GM18502 (cell line): ENCODE data around the gene GAB1.

Source experiments
- ATAC-seq: cut with Tn5 transposase; IDR thresholded peaks from one replicate; pipeline ENCODE4 v1.9.1; 2021; ENCODE audit warnings: mild to moderate bottlenecking; ENCODE audit not compliant: unreplicated experiment, poor library complexity

Gene GAB1

GRCh38 chr4:143357161-143357845, 20.6 kb downstream of the GAB1 start:
- no peak for ATAC-seq

DNA sequence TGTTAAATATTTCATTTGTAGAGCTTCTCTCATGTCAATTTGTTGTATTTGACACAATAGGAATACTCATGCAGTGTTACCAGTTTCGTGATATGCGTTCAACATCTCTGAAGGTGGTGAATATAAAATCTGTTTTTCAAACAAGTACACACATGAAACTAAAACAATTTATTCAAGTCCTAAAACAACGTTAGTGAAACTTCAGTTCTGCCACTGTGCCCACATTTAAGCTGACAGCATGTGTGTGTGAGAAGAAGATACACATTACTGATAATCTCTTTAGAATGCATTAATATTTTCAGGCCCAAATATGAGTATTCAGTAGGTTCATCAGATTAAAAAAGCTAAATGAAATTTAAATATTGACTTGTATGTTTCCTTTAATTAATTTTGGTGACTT, 21.7 kb downstream of the GAB1 start:
- no peak for ATAC-seq

- peak; percentile 89 for ATAC-seq
Measured at GRCh38 chr4:143358923-143359643, 22.4 kb downstream of the GAB1 start.

- ATAC-seq, result no peak
Measured at GRCh38 chr4:143359644-143360193, 23.0 kb downstream of the GAB1 start.

GRCh38 chr4:143360838-143361625, 24.4 kb downstream of the GAB1 start:
- no peak for ATAC-seq

- ATAC-seq, result no peak
Measured at GRCh38 chr4:143362349-143363046, 25.8 kb downstream of the GAB1 start.

- ATAC-seq, result no peak
Measured at GRCh38 chr4:143363332-143363731, 26.7 kb downstream of the GAB1 start.

DNA sequence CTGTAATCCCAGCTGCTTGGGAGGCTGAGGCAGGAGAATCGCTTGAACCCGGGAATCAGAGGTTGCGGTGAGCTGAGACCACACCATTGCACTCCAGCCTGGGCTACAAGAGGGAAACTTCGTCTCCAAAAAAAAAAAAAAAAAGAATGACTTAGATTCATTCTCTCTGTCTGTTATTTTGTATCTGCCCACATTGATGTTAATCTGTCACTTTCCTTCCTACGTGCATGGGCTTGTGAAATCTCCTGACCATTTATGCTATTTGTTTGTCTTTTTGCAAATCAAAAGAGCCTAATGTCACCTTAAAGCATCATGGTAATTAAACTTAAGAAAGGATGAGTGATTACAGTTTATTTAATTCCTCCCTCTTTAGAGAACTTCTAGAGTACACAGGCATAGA, 27.4 kb downstream of the GAB1 start:
- ATAC-seq, result no peak

DNA sequence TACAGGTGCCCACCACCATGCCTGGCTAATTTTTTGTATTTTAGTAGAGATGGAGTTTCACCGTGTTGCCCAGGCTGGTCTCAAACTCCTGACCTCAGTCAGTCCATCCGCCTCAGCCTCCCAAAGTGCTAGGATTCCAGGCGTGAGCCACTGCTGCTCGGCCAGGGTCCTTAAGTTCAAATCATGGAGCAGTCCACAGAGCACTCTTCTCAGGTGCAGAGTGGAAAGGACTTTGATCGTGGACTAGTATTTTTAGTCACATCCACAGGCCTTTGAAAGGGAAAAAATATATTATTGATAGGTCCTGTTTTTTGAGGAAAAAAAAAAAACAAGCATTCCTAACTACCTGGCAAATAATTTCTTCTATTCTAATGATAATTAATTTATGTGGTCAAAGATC, 31.2 kb downstream of the GAB1 start:
- ATAC-seq, result no peak

GRCh38 chr4:143369552-143369951, 32.9 kb downstream of the GAB1 start:
- ATAC-seq, result no peak

GRCh38 chr4:143372093-143372915, 35.6 kb downstream of the GAB1 start:
- ATAC-seq, result peak; percentile 72

DNA sequence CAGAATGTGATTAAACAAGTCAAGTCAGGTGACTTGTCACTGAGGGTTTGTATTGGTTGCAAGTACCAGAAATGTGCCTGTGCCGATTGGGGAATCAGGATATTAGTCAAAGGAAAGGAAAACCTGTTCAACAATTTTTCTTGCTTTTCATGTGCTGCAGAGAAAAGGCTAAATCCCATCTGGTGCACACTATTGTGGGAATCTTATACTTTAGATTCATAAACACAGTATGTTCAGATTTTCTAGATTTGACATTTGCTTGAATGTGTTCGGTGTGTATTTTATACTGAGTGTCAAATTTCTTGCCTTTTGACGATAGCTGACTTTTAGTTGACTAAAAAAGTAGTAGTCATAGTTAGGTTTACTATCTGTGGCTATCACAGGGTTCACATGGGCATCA, 37.6 kb downstream of the GAB1 start:
- ATAC-seq, result no peak

DNA sequence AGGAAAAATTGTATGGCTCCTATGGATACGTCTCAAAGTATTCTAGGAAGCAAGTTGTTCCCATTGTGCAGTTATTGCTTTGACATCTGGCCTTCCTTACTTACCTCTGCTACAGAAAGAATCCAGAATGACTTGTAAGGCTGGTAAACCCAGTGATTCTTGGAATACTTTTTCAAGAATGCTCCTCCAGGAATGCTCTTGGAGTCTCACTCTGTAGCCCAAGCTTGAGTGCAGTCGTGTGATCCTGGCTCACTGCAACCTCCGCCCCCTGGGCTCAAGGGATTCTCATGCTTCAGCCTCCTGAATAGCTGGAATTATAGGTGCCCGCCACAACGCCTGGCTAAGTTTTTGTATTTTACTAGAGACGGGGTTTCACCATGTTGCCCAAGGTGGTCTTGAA, 38.1 kb downstream of the GAB1 start:
- ATAC-seq, result no peak

DNA sequence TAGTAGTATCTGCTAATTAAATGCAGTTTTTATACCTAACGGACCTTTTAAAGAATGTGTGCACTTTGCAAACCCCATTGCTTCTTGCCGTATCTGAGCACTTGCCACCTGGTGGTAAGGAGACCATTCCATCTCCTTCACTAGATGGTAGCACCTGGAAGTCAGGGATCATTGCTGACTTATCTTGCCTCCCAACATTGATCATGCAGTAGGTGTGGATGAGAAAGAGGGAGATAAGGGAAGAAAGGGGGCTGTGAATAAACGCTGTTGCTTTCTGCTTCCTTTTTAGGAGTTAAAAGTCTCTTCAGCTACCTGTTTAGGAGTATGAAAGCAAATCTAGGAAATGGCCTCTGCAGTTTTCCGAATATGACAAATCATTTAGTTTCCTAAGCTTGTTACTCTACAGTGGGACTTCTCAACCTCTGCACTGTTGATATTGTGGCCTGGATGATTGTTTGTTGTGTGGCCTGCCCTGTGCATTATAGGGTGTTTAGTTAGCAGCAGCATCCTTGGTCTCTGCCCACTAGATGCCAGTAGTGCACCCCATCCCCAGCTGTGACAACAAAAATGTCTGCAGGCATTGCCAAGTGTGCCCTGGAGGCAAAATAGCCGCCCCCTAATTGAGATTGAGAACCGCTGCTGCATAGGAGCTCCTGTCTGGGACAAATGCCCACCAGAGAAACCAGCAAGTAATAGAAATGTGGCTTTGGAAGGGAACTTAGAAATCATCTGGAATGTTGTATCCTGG, 38.8 kb downstream of the GAB1 start:
- peak; percentile 56 for ATAC-seq

GRCh38 chr4:143377611-143378099, 41.0 kb downstream of the GAB1 start:
- peak; percentile 65 for ATAC-seq

DNA sequence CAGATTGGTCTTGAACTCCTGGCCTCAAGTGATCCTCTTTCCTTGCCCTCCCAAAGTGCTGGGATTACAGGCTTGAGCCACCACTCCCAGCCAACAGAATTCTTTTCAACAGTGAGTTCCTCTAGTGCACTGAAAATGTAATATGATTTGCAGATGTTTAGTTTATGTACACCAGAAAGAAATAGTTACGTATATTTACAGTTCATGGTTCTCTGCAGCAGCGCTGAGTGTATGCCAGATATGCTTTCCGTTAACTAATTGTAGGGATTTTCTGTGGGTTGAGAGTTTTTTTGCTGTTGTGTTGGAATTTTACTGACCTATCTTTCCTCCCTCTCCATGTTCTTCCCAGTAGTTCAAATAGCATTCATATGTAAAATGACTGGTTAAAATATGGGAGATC, 44.0 kb downstream of the GAB1 start:
- no peak for ATAC-seq

DNA sequence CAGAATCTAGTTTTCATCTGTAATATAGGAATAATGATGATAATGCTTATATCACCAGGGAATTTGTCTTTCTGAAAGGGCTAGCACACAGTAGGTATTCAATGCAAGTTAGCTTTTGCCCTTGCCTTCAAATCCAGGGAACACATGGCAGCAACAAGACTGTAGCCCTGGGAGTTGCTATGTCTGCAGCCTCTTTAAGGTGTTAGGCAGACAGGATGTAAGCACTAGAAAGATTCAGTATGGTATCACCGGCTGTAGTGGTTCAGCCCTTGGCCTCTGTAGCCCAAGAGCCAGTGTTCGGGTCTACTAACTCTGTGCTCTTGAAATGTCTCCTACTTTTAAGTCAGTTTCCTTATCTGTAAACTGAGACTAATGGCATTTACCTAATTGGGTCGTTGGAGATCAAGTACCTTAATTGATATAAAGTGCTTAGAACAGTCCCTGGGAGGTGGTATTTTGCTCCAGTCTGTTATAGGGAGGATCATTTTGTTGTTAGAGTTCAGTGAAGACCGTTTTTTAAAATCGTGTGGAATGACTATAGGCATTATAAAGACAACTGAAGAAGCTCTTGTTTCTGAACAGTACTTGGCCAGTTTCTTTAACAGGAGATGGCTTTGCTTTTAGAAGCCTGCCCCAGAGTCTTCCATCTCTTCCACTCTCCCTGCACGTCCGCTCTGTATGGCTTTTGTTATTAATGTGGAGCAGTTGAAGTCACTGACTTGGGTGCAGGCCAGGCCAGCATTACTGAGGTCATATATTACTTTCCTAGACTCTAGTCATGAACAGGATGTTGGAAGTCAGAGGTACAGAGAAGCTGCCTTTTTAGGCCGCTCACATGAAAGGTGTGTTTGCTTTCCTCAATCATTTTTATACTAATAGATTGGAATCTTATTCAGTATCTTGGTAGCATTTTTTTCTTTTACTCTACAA, 44.8 kb downstream of the GAB1 start:
- peak; percentile 51 for ATAC-seq

DNA sequence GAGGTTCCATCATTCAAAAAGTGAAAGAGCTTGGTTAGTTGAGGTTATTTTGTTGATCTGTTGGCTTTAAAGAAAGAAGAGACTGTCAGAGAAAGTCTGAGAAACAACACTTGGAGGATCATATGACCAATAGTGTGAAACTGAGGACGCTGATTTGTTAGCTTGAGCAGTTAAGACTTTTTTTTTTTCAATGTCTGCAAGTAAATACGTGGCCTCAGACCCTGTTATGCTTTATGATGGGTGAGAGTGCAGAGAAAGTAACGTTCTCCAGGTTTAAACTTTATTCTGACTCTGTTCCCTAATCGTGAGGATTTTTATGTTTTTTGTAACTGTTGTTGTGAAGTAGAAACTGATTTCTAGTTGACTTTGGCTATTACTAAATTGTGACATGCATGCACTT, 45.9 kb downstream of the GAB1 start:
- no peak for ATAC-seq
